WI38 (cell line): Measurements from ENCODE around the gene RSPH3.
"Not testable (repeated sequence)": the region's sequence is repeated elsewhere in the genome, so short reads cannot be mapped to it uniquely, and the experiment has no call there.

Experiments used
- H3K4me3 ChIP-seq: 2 replicates; pipeline ENCODE4 v1.5.1; 2011; ENCODE audit warnings: low read depth, mild to moderate bottlenecking, control low read depth, low read length
- CTCF ChIP-seq: IDR thresholded peaks from 2 replicates; pipeline ENCODE4 v1.5.1; 2012; ENCODE audit warnings: low read depth, mild to moderate bottlenecking, control low read depth, low read length

RSPH3 gene

GRCh38 chr6:158958504-158959386 is 41.3 kb downstream of the RSPH3 start:
- TF ChIP-seq CTCF: no peak
- no peak overlapping the region for H3K4me3 ChIP-seq

- TF ChIP-seq CTCF: no peak
- no peak overlapping the region for H3K4me3 ChIP-seq
Observed at GRCh38 chr6:158955255-158955654, 44.7 kb downstream of the RSPH3 start.

GRCh38 chr6:158954753-158955152 is 45.2 kb downstream of the RSPH3 start:
- TF ChIP-seq CTCF: no peak
- H3K4me3 ChIP-seq: no peak overlapping the region

- H3K4me3 ChIP-seq: not testable (repeated sequence)
Observed at GRCh38 chr6:158952011-158952410, 48.0 kb downstream of the RSPH3 start.

GRCh38 chr6:158951565-158951964 is 48.4 kb downstream of the RSPH3 start:
- H3K4me3 ChIP-seq: not testable (repeated sequence)

GRCh38 chr6:158947284-158947683 is 52.7 kb downstream of the RSPH3 start:
- no peak overlapping the region for H3K4me3 ChIP-seq
- TF ChIP-seq CTCF: no peak

GRCh38 chr6:158943380-158944032 is 56.5 kb downstream of the RSPH3 start:
- TF ChIP-seq CTCF: no peak
- no peak overlapping the region for H3K4me3 ChIP-seq

GRCh38 chr6:158942349-158942748 is 57.7 kb downstream of the RSPH3 start:
- H3K4me3 ChIP-seq: no peak overlapping the region
- no peak for TF ChIP-seq CTCF
